ENCODE measurements around the gene EHBP1.
"Not testable (repeated sequence)": the region's sequence is repeated elsewhere in the genome, so short reads cannot be mapped to it uniquely, and the experiment has no call there.

The EHBP1 gene

DNA sequence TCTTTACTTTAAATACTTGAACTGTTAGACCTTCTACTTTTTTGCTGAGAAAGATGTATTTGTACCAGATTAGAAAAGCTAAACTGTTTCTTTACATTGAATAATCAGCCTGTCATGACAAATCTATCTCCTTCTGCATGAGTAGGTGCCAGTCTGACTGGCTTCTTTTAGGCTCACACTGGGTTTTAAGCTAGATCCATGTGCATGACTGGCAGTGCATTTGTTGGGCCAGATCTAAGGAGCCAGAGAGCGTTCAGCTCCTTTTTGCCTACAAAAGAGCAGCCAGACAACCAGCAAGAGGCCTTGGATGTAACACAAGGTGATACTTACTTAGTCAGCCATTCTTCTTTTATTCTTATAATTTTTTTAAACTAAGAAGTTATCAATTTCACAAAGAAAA lies 263.2 kb downstream of the EHBP1 start:
- DNase-seq: no peak

DNA sequence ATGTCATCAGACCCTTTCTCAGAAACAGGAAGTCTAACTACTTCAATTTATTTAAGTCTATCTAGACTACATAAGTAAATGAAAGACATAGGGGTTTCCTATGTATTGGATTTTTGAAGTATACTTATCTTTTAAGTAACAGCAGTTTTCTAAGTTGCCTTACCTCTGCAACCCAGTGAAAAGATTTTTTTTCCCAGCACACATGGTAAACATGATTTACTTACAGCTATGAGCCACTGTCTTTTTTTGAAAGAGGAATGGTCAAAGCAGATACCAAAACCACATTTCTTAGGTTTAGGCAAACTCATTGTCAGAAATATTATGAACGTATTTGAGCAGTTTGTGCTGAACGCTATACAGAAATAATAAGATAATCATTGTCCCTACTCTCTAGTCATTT lies 266.4 kb downstream of the EHBP1 start:
- no peak for DNase-seq

DNA sequence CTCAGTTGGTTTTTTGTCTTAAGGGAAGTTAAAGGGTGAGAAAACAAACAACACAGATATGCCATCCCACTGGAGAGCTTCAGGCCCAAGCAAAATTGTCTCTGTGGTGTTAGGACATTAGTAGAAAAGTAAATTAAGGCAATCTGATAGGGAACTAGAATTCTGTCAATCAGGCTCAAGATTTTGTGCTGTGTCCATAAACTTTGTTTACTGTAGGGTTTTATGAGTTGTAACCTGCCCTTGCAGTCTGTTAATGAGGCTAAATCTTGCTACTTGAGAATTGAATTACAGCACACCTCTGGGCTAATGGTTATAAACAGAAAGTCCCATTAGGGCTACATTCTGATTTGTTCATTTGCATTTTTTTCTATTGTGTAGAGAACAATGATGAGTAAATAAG lies 267.1 kb downstream of the EHBP1 start:
- DNase-seq: no peak

DNA sequence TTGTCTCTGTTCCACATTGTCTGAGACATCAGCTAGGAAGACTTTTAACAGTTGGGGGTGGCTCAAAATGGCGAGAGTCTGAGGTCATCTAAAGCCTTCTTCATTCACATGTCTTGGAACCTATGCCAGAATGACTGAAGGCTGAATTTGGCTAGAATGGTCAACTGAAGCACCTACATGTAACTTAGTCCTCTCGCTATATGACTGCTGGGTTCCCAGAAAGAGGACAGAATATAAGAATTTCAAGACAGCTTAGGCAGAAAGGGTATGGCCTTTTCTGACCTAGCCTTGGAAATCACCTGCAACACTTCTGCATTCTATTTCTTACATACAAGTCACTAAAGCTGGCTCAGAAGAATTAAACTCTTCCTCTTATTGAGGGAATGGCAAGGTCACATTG lies 269.5 kb downstream of the EHBP1 start:
- DNase-seq: no peak

DNA sequence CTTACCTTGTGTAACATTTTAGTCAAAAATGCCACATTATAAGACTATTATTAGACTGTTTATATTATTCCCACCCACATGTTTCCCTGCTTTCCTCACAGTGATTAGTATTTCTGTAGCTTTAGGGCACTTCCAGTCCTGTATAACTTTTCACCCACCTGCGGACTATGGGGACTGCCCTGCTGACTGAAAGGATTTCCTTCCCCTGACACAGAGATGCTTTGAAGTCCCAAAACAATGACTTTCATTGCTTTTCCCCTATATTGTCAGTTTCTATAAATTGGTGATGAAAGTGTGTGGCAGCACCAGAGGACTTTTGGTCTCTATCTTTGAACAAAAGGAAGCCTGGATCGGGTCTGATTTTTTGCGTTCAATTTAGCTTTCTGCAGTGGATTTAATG lies 286.1 kb downstream of the EHBP1 start:
- DNase-seq: no peak

DNA sequence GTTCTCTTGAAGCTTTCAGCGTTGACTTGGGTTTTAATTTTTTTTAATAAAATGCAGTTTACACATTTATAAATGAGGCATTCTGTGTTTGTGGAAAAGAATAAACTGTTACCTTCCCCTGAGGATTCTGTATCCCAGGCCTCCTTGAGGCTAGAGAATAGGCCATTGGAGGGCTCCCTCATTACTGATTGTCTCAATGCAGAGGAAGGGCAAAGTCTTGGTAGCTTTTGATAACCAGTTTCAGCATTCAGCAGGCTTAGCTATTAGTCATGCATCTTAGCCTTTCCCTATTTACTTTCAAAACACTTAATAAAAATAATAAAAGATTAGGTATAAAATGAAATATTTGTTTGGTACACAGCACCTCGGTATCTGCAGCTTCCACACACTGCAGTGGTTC lies 287.0 kb downstream of the EHBP1 start:
- no peak for DNase-seq

DNA sequence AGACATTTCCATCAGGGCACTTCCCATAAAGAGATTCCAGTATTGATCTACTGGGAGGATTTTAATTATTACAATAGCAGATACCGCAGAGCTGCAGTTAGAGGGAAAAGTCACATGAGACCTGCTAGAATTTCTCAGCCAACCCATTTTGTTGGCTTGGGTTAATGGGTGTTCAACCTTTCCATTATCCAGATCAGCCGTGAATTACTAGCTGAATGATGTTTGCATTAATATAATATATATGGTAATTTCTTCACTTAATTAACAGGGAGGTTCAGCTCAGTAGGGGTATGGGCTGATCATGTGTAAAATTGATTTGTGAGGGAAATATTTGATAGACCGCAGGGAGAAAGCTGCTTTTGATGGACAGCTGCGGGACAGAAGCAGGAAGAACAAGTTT lies 288.7 kb downstream of the EHBP1 start:
- DNase-seq: no peak

DNA sequence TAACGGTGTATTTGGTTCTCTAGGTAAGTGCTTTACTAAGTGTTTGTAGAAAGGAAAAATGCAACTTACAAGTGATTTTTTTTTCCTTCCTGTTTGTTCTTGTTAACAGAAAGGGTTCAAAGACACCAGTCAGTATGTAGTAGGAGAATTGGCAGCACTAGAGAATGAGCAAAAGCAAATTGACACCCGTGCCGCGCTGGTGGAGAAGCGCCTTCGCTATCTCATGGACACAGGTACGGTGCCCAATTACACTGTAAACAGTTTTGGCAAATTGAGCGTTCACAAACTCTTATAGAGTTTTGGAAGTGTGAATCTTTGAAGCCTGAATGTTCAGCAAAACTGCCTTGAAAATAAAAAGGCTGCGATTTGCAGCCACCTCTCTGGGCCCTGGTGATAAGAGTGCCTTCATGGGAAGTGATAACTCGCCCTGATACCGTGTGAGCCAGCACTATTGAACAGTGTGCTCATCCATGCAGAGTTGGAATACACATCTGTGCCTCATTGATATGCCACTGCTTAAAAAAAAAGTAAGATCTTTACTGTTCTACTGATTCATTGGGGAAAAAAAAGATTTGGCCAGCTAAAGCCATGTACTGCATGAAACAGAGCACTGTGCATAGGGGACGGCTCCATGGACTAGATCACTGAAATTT lies 291.1 kb downstream of the EHBP1 start:
- DNase-seq: no peak

DNA sequence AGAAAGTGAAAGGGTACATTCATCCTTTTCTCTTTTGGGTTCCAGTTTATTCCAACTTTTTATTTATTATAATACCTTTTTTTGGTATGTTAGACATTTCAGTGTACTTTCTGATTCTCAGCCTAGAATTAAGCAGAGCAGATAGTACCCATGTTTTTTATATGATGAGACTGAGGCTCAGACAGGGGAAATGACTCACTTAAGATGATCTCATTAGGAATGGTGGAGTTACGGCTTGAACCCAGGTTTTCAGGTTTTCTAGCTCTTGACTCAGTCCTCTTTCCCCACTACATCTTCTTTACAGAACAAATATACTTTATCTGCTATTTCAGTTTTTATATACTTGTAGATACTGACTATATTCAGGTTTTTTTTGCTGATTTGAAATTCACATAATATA lies 293.4 kb downstream of the EHBP1 start:
- DNase-seq: no peak

DNA sequence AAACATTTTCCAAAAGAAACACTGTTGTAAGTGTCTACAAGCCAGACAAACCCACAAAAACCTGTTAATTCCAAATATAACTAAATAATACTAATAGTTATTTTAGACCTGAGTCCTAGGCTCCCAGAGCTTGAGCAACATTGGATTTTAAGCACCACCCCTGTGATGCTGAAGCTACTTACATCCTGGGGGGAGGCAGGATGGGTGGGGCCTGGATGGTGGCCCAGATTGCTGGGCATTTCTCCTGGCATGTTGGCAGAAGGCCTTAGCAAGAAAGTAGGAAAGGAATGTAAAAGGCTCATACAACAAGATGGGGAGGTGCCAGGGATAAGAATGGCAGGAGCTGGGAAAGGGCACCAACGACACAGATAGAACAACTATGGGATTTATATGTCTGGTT lies 294.4 kb downstream of the EHBP1 start:
- DNase-seq: no peak

DNA sequence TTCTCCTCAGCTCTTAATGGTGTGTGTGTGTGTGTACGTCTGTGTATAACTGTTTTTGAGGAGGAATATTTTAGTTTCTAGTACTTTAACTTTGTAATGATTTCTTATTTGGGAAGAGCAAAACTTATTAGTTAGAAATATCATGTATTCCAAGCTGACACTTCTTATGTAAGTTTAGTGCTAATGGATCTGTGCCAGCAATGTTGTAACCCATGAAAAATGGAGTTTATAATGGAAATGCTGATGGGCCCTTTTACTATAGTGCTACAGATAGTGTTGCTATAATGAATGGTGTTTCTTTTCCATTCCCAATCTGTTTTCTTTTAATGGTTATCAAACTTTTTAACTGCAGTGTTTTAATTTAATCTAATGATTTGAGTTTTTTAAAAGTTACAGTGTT lies 295.3 kb downstream of the EHBP1 start:
- DNase-seq: no peak

DNA sequence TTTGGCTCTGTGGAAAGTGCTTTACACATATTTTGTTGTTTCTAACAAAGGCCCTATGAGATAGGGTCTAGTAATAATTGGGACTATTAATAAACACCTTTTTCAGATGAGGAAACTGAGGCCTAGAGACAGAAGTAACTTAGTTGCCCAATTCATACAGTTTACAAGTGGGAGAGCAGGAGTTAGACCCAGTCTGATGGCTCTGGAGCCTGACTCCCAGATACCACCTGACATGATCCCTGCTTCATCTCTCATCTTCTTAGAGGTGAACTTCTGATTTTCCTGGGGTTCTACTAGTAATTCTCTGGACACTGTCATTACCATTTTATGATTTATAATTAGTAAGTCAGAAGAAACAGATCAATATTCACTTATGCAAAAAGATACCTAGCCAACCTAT lies 296.1 kb downstream of the EHBP1 start:
- no peak for DNase-seq

DNA sequence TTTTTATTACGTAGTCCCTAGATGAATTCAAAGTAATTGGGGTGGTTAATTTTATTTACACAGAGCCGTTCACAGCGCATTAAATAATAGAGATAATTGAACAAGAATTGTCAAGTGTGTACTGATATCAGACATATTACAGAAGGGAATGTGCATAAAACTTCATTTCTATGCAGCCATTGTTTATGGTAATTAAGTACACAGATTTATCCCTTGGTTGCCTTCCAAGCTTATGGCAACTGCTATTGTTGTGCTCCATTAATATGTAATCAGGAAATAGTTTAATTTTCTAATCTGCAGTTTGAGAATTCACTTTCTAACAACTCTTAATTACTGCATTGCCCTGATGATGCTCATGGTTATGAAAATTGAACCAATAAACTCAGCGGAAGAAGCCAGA lies 297.8 kb downstream of the EHBP1 start:
- DNase-seq: no peak

DNA sequence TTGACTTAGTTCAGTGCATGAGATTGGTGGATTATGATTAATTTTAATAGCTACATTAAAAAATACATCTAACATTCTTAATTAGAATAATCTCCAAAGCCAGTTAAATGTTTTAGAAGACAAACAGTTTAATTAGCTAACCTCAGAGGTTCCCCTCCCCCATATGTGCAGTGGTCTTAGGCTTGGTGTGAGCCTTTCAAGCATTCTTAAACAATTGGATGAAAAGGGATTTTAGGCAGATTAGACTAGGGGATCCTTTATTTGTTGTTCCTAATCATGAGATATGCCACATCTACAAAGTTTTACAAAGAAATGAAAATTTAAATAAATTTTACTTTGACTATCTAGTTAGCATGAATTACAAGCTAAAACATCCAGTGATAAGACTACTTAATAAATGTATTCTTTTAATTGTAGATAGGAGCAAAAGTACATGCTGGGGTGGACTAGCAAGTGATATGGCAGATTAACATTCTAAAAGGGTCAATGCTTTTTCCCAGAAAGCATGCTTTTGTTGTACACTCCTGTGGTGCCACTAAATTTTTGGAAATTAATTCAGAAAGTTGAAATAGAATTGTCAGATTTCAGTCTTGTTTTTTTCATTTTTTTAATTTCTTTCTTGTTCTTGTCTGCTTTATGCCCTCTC lies 302.4 kb downstream of the EHBP1 start:
- no peak for DNase-seq

DNA sequence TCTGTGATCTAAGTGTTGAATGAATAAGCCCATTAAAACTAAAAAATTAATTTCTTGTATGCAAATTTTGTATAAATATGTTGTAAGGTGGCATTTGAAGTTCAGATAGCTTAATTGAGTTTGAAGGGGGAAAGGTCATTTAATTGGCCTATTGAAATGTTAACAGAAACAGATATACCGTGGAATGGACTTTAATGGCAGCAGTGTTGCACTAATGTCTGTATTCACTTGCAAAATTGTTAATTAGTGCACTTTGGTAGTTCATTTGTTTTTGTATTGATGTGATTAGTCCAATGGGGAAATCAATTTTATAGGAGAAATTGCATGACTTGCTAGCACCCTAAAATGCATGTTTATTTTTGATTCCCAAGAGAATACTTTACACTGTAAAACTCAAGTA lies 303.3 kb downstream of the EHBP1 start:
- no peak for DNase-seq

DNA sequence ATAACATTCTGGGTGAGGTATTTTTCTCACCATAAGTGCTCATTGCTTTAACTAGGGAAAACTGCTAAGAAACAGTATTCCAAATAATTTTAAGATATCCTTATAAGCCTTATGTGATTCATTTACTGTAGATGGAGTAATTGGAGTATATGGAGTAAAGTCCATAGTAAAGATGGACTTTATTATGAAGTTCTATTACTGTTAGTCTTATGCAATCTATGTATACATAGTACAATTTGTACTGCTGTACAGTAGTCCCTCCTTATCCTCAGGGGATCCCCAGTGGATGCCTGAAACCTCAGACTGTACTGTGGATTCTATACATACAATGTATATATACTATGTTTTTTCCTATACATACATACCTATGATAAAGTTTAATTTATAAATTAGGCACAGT lies 304.0 kb downstream of the EHBP1 start:
- DNase-seq: no peak

DNA sequence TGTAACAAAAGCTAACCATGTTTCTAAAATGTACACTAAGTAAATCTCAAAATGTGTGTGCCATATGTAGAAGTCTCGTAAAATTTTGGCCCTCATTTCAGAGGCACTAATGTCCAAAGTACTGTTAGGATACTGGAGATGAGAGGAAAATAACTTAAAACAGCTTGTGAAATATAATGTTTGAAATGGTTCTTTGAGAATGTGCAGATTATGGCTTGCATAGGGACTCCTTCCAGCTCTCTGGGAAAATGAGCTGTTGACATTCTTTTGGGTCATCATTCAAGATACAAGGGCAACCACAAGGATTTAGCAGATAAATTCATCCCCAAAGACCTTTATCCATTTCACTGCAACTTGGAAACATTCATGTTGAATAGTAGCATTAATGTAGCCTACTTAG lies 307.0 kb downstream of the EHBP1 start:
- no peak for DNase-seq

DNA sequence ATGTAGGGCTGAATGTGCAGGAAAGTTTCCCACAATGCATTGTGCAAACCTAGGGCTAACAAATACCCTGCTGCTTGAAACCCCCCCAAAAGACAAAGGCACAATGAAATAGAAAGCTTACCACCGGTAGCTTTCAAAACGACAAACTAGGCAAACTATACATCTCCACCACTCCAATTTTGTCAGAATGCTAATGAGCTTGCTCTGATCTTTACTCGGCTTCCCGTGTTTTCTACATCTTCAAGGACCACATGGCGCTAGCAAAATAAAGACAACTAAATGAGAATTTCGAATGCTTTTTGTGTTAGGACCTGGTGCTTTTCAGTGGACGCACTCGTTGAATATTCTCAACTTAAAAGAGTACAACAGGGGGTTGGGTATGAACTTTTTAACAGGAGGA lies 307.9 kb downstream of the EHBP1 start:
- DNase-seq: no peak

DNA sequence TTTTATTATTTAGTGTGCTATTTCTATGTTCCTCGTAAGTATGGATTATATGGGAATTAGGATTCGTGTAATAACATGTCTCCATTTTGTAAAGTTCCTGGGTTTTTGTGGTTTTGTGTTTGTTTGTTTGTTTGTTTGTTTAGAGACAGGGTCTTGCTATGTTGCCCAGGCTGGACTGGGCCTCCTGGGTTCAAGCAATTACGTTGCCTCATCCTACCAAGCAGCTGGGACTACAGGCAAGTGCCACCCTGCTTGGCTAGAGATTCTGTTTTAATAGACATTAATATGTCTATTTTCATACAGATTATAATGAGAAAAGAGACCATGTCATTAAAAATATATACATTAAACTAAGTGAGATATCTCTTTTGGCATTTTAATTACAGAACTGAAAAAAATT lies 309.9 kb downstream of the EHBP1 start:
- DNase-seq: no peak

DNA sequence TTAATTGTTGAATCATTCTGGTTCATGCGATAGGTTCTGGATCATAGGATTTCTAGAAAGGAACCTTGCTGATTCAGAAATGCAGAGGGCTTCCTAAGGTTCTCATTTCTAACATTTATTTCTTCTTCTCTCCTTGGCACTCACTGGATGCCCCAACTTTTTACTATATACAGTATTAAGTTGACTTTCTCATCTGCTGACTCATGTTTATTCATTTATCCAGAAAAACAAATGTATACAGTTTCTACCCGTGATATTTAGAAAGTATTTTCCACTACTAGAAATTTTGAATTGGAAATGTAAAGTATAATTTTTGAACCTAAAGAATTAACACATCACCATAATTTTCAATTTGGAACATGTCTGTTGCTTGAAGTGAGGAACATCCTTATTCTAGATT lies 312.9 kb downstream of the EHBP1 start:
- DNase-seq: no peak

DNA sequence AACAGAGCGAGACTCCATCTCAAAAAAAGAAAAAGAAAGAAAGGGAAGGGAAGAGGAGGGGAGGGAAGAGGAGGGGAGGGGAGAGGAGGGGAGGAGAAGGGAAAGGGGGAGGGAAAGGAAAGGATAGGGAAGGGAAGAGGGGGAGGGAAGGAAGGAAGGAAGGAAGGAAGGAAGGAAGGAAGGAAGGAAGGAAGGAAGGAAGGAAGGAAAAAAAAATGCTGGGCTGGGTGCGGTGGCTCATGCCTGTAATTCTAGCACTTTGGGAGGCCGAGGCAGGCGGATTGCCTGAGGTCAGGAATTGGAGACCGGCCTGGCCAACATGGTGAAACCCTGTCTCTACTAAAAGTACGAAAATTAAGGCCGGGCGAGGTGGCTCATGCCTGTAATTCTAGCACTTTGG lies 314.2 kb downstream of the EHBP1 start:
- DNase-seq: not testable (repeated sequence)

DNA sequence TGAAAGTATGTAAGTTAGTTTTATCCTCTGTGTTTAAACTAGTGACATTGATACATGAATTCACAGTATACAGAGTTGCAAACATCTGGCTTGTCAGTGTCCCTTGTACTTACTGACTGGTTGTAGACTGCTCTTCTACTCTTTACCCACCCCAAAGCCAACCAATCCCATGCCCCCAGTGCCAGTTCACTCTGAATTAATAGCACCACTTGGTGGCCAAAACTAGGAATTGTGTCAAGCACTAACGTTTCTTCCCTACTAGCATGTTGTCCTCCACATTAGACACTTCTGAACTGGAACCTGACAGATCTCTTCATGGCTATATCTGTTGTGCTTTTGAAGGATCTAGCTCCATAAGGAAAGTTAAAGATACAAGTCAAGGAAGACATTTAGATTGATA lies 317.9 kb downstream of the EHBP1 start:
- DNase-seq: peak; percentile 70 to 90

DNA sequence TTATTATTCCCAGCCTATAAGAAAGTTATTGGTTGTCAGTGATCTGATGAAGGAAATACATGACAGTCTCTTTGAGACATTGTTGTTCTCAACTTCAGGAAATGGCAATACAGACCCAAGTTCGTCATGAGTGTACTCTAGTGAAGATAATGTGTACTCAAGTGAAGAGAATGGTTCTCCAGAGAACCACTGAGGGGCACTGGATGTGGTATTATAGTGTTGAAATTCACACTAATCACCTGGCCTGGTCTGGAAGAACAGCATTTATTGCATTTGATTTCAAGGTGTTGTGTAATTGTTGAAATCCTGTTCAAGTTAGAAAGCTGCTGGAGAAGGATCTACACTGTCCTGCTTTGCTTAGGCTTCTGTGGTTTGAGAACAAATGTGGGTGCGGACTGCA lies 321.7 kb downstream of the EHBP1 start:
- DNase-seq: no peak

DNA sequence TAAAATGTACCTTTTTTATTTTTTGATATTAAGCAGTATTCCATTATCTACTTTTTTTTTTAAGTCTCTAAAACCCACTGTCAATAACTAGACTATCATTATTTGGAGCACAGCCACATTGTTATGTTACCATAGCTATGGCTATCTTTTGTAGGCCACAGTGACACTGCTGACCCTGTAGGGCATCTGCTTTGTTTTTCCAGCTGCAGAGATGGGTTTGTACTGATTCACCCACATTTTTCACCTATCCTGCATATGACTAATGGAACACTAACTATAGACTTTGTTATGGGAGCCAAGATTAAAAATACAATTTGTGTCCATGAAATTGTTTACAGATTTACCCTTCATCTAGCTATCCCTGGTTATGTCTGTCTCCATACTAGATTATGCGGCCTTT lies 323.5 kb downstream of the EHBP1 start:
- no peak for DNase-seq

DNA sequence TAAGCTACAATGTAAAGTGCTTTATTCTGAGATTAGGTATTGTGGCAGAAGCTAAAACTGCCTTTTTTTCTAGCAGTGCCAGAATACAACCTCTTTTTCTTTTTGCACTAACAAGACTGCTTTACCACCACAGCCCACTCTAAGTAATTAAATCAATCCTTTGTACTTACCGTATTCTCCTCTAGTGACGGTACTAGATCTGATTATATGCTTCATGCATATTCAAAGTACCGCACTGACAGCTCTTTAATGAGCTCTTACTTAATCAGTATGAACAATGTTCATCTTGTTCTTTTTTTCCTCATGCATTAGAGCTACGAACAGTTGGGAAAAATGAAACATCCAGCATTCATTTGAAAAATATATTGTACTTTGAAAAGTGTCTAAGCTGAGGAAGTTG lies 329.0 kb downstream of the EHBP1 start:
- no peak for DNase-seq
